K562 (cell line): Measurements from ENCODE around the gene ITGA2B. TPM values are rescaled to one million over a fixed set of nuclear protein-coding genes. Genes with fewer than 3 reads are reported as not detected.

Experiments
- ATAC-seq: fragments of 200-7000 bp; cut with Tn5 transposase; 3 replicates; pipeline ENCODE4 v1.9.1; 2020; ENCODE audit warnings: moderate library complexity
- BruUV-seq: library from RNA; stranded (reverse); fragments of 400-500 nt; replicated peaks from 2 replicates; lab custom pipeline; 2021; lab: Mats Ljungman, UMichigan
- CTCF ChIA-PET: fragments of 300-600 bp; formaldehyde crosslinking; extraction: SDS; loops from one replicate; lab custom pipeline; 2021; ENCODE audit warnings: low intra/inter-chr PET ratio; lab: Yijun Ruan, JAX
- POLR2A ChIA-PET: fragments of 300-600, 350-650 bp; sonication (Branson Sonifier 250); formaldehyde crosslinking; extraction: SDS; loops from one replicate; lab custom pipeline; 2021; ENCODE audit warnings: antibody characterized with exemption, inconsistent platforms; lab: Yijun Ruan, JAX
- DNase-seq, 4 experiments: peaks; one replicate each; pipeline versions ENCODE4 v3.0.0 to v3.0.0-alpha.2; 2011 to 2018; ENCODE audit warnings: low spot score in 3 of 4, mixed read lengths in 3 of 4; ENCODE audit errors: extremely low read depth in 1 of 4
- FAIRE-seq: peaks from 2 replicates; lab custom pipeline; 2011; peaks lifted over from hg19 to GRCh38; lab: Jason Lieb, UNC
- H2AFZ ChIP-seq: 2 replicates; pipeline ENCODE4 v1.6.0; 2011; ENCODE audit warnings: low read depth, low read length, control low read depth, inconsistent platforms
- H3K27ac ChIP-seq: fragments of 200-600 bp; 3 replicates; pipeline ENCODE4 v1.8.0; 2011; ENCODE audit warnings: low read depth, mild to moderate bottlenecking, control low read depth, inconsistent platforms, low read length, moderate library complexity, mixed read lengths; ENCODE audit errors: extremely low read depth
- H3K27me3 ChIP-seq, 2 experiments: fragments of 300-600 bp in 1 of 2; 2 replicates in 1 of 2; 3 replicates in 1 of 2; pipeline versions ENCODE4 v1.6.0 to v1.8.0; 2011; ENCODE audit warnings: inconsistent platforms in 2 of 2, low read length in 2 of 2, mild to moderate bottlenecking in 1 of 2, mixed read lengths in 1 of 2, moderate library complexity in 1 of 2; ENCODE audit not compliant: control insufficient read depth in 2 of 2, insufficient read depth in 2 of 2
- H3K36me3 ChIP-seq: fragments of 300-600 bp; 3 replicates; pipeline ENCODE4 v1.8.0; 2011; ENCODE audit warnings: mild to moderate bottlenecking, low read length, inconsistent platforms; ENCODE audit not compliant: control insufficient read depth, insufficient read depth
- H3K4me1 ChIP-seq, 2 experiments: fragments of 200-600 bp in 1 of 2; replicated peaks in 1 of 2; 2 replicates in 1 of 2; 3 replicates in 1 of 2; pipeline versions ENCODE4 v1.5.1 to v1.8.0; 2011; ENCODE audit warnings: inconsistent platforms in 2 of 2, low read length in 2 of 2, mild to moderate bottlenecking in 1 of 2, mixed read lengths in 1 of 2, moderate library complexity in 1 of 2; ENCODE audit not compliant: control insufficient read depth in 2 of 2, insufficient read depth in 2 of 2
- H3K4me2 ChIP-seq: 2 replicates; pipeline ENCODE4 v1.6.1; 2011; ENCODE audit warnings: low read length, control low read depth, inconsistent platforms, mixed read lengths; ENCODE audit not compliant: insufficient read depth
- H3K4me3 ChIP-seq: fragments of 200-600 bp; sonication (generic), shearing (Covaris generic); 2 replicates; pipeline ENCODE4 v1.5.1; 2016; ENCODE audit warnings: control low read depth, inconsistent platforms
- H3K79me2 ChIP-seq: fragments of 200-600 bp; 3 replicates; pipeline ENCODE4 v1.8.0; 2011; ENCODE audit warnings: low read length, inconsistent platforms; ENCODE audit not compliant: control insufficient read depth, insufficient read depth
- H3K9ac ChIP-seq, 2 experiments: 2 replicates each; pipeline versions ENCODE4 v1.6.0 to v1.6.1; 2011; ENCODE audit warnings: low read depth in 2 of 2, low read length in 2 of 2, control low read depth in 1 of 2, inconsistent platforms in 1 of 2, mild to moderate bottlenecking in 1 of 2, mixed read lengths in 1 of 2; ENCODE audit not compliant: insufficient read depth in 1 of 2
- H3K9me1 ChIP-seq: one replicate; pipeline ENCODE4 v1.6.0; 2011; ENCODE audit warnings: inconsistent platforms, mild to moderate bottlenecking, low read length, moderate library complexity; ENCODE audit not compliant: control insufficient read depth, insufficient read depth
- H3K9me3 ChIP-seq: replicated peaks from 2 replicates; pipeline ENCODE4 v1.5.1; 2011; ENCODE audit warnings: low read depth, low read length, inconsistent platforms; ENCODE audit not compliant: control insufficient read depth, insufficient read depth
- H4K20me1 ChIP-seq: replicated peaks from 2 replicates; pipeline ENCODE4 v1.6.1; 2011; ENCODE audit warnings: low read length, inconsistent platforms, mixed read lengths; ENCODE audit not compliant: control insufficient read depth, insufficient read depth
- CTBP1 ChIP-seq: fragments of 450-650 bp; IDR thresholded peaks from 2 replicates; pipeline ENCODE4 v1.6.1; 2016; ENCODE audit warnings: borderline replicate concordance
- PURB ChIP-seq: sonication (generic); formaldehyde crosslinking; IDR thresholded peaks from 2 replicates; pipeline ENCODE4 v1.9.0; 2021; ENCODE audit warnings: low read depth, mild to moderate bottlenecking, missing genetic modification reagents
- ZBTB7A ChIP-seq: IDR thresholded peaks from 2 replicates; pipeline ENCODE4 v1.6.1; 2011; ENCODE audit warnings: low read depth, mild to moderate bottlenecking, low read length, moderate library complexity, borderline replicate concordance; ENCODE audit not compliant: control insufficient read depth
- ZNF239 ChIP-seq: fragments of 250-450 bp; sonication (Bioruptor Pico); IDR thresholded peaks from 2 replicates; pipeline ENCODE4 v1.4.0; 2020; ENCODE audit warnings: mild to moderate bottlenecking
- WGBS: fragments of 100-300 bp; shearing (Covaris generic); methylation state at CpG from one replicate; pipeline ENCODE4 v1.1.6; 2016; ENCODE audit warnings: low coverage, mixed read lengths; ENCODE audit not compliant: insufficient coverage; ENCODE audit errors: missing lambda C conversion rate; 5-methylcytosine and 5-hydroxymethylcytosine counted together
- in situ Hi-C: fragments of 300-500 bp; cut with MboI; formaldehyde crosslinking; loops from 4 replicates; pipeline ENCODE4 v1.15.0; 2018; ENCODE audit warnings: inconsistent platforms, mixed read lengths
- intact Hi-C: fragments of 100-400 bp; cut with micrococcal nuclease; formaldehyde crosslinking; loops from 2 replicates; pipeline ENCODE4 v1.14.2; 2022
- polyA plus RNA-seq, 8 experiments: library from polyadenylated mRNA; depleted of rRNA in 4 of 8; stranded (reverse) in 5 of 8; unstranded in 3 of 8; fragments of >200 nt; fragmentation: Nextera tagmentation in 2 of 8; fragmentation: Illumina TruSeq in 1 of 8; extraction: Ambion mirVana in 2 of 8; extraction: Trizol in 1 of 8; gene quantifications; 2 replicates each; pipeline versions ENCODE4 v1.2.1 to v1.2.3, GENCODE V29; 2011 to 2014; ENCODE audit warnings: inconsistent platforms in 1 of 8, missing spikeins in 1 of 8
- total RNA-seq, 7 experiments: library from RNA; depleted of rRNA in 6 of 7; stranded (reverse); fragments of >200 nt in 6 of 7; fragmentation: Illumina TruSeq in 2 of 7; extraction: Trizol in 2 of 7; gene quantifications; 2 replicates each; pipeline versions ENCODE4 v1.2.1 to v1.2.3, GENCODE V29; 2011 to 2021; ENCODE audit warnings: low replicate concordance in 1 of 7

The ITGA2B gene
- total and polyA plus RNA-seq, 9 of the 15 experiments (the other 6 are each of a cell fraction or from before 2014, with no cell fraction given) = 1.1 to 26.4 (median 5.6) TPM

GRCh38 chr17:44346064-44346844, 43.2 kb downstream of the ITGA2B start:
- intact Hi-C loops (no loop called here), in situ Hi-C loops (loop anchor here (25.0 kb wide), 1 partner anchor 409 kb away; the partner anchor contains the start of gene PPY)
- Histone ChIP-seq H3K9ac (peak overlapping the region in 1 of 2 experiments; percentile 91; a peak in 3 of 4 replicates), H2AFZ (peak overlapping the region; percentile 80), H3K27me3 (no peaks in the 10 kb centered on the region; a peak in 1 of 5 replicates), H3K27ac (no peak overlapping the region), H3K9me1 (no peaks in the 10 kb centered on the region), H3K79me2 (no peaks in the 10 kb centered on the region), H3K9me3 (no peaks in the 10 kb centered on the region), H3K4me3 (peak overlapping the region; percentile 65), H4K20me1 (0 out of 2 replicates have a peak, but pooled peaks cover 4% of the 10 kb centered on the region), H3K36me3 (no peaks in the 10 kb centered on the region; the same call in 2 of the 3 replicates), H3K4me1 (peaks cover 7 to 42% of the 10 kb centered on the region in 2 experiments; a peak in 3 of 5 replicates), H3K4me2 (peak overlapping the region; percentile 98)
- ATAC-seq (no peak), DNase-seq (peak in 1 of 4 experiments; percentile 13), FAIRE-seq (no peak)
- CTCF ChIA-PET = interaction anchor here (0.5 to 3.5 kb wide), 3 partner anchors 15 to 426 kb away, joined by 3 to 36 read pairs (median 3); no protein-coding TSS in a partner anchor
- POLR2A ChIA-PET = interaction anchor here (0.5 to 2.7 kb wide), 9 partner anchors 10 to 192 kb away, joined by 3 to 8 read pairs (median 3); no protein-coding TSS in a partner anchor
- 63% methylated on average over 13 of the region's 13 CpGs for WGBS
- TF ChIP-seq CTBP1 = 0 out of 2 replicates have a peak, but pooled peaks have one; percentile 1
- peak; percentile 10; the same call in 1 of the 2 replicates for TF ChIP-seq ZBTB7A
- no peak for TF ChIP-seq PURB
- no peak for TF ChIP-seq ZNF239 (CRISPR knock-in tag)
- no TSS peak for BruUV-seq
